ENCODE results near the gene GCLM.
A peak's percentile ranks its signal among the peaks of the same experiment; 100 is the strongest.
"Not testable (repeated sequence)": the region's sequence is repeated elsewhere in the genome, so short reads cannot be mapped to it uniquely, and the experiment has no call there.

Gene GCLM

GRCh38 chr1:93909146-93910050 lies at the start of gene GCLM:
TSS of gene GCLM (minus strand) at chr1:93909430. CDS start at chr1:93909163, 267 bp downstream.
- DNase-seq (ENCODE audit: low spot score) = peak; percentile 98

- DNase-seq (ENCODE audit: low spot score) = no peak
Observed at GRCh38 chr1:93958726-93959100, 49.5 kb upstream of the GCLM start.

DNA sequence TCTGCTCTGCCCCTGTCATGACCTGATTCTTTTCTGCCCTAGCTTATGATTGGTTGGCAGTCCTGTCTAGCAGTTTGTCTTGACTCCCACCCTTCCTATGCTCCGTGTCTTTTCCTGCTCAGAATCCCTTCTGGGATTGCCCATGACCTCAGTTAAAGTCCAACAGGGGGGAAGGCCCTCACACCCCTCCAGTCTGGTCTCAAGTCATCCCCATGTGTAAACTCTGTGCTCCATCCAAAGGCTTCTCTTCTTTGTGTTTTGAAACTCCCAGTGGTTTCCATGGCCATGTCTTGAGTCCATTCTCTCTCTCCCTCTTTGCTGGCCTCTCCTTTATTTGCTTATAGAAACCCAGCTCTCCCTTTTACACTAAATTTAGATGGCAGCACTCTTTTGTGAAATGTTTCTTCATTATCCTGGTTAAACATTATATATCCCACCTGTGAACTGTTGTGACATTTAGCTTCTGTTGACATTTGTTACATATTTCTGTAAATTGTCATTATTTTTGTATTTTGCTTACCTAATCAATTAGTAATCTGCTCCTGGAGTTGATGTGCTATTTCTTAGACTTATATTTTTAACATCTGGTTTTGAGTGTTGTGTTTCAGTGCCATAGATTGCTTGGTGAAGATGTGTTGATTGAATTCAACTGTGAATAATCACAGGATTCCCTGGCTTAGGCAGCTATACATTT lies 48.9 kb upstream of the GCLM start:
- no peak for DNase-seq (ENCODE audit: low spot score)

GRCh38 chr1:93955765-93956164 lies 46.5 kb upstream of the GCLM start:
- DNase-seq (ENCODE audit: low spot score) = no peak

DNA sequence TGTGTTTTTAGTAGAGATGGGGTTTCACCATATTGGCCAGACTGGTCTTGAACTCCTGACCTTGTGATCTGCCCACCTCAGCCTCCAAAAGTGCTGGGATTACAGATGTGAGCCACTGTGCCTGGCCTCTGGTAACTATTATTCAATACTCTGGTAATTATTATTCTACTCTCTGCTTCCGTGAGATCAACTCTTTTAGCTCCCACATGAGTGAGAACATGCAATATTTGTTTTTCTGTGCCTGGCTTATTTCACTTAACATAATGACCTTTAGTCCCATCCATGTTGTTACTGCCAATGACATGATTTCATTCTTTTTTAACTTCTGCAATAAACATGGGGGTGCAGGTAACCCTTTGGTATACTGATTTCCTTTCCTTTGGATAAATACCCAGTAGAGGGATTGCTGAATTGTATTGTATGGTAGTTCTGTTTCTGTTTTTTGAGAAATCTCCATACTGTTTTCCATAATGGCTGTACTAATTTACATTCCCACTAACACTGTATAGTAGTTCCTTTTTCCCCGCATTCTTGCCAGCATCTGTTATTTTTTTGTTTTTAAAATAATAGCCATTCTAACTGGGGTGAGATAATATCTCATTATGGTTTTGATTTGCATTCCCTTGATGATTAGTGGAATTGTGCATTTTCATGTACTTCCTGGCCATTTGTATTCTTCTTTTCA lies 37.9 kb upstream of the GCLM start:
- not testable (repeated sequence) for DNase-seq (ENCODE audit: low spot score)

- no peak for DNase-seq (ENCODE audit: low spot score)
Observed at GRCh38 chr1:93938461-93939145, 29.4 kb upstream of the GCLM start.

DNA sequence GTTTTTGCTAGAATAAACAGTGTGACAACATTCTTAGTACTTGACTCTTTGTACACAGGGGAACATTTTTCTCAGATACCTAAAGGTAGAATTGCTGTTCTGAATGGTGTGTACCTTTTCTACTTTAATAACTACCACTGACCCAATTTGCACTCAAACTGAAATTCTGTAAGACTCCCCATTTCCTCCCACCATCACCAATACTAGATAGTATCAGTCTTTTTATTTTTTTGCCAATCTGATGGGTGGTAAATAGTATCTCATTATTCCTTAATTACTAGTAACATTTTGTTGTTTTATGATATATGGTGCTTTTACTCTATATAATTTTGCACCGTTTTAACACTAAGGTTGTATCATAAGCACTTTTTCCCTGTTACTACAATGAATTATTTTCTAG lies 28.8 kb upstream of the GCLM start:
- DNase-seq (ENCODE audit: low spot score) = no peak

- no peak for DNase-seq (ENCODE audit: low spot score)
Observed at GRCh38 chr1:93925206-93925605, 16.0 kb upstream of the GCLM start.

GRCh38 chr1:93919780-93920179 lies 10.6 kb upstream of the GCLM start:
- no peak for DNase-seq (ENCODE audit: low spot score)

DNA sequence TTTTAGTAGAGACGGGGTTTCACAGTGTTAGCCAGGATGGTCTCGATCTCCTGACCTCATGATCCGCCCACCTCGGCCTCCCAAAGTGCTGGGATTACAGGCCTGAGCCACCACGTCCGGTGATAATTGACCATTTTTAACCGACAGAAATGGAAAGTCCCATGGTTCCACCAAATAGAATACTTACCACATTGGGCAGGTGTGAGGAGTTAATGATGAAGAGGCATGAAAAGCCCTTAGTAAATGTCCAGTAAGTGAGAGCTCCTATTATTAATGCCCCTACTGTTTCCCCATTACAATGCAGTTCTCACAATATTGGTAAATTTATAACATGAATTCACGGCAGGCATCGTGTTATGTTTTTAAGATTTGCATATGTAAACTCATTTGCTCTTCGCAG lies 8.1 kb upstream of the GCLM start:
- DNase-seq (ENCODE audit: low spot score) = no peak

- DNase-seq (ENCODE audit: low spot score) = not testable (repeated sequence)
Observed at GRCh38 chr1:93910880-93911279, 1.6 kb upstream of the GCLM start.

- DNase-seq (ENCODE audit: low spot score) = no peak
Observed at GRCh38 chr1:93910305-93910704, 1.1 kb upstream of the GCLM start.

DNA sequence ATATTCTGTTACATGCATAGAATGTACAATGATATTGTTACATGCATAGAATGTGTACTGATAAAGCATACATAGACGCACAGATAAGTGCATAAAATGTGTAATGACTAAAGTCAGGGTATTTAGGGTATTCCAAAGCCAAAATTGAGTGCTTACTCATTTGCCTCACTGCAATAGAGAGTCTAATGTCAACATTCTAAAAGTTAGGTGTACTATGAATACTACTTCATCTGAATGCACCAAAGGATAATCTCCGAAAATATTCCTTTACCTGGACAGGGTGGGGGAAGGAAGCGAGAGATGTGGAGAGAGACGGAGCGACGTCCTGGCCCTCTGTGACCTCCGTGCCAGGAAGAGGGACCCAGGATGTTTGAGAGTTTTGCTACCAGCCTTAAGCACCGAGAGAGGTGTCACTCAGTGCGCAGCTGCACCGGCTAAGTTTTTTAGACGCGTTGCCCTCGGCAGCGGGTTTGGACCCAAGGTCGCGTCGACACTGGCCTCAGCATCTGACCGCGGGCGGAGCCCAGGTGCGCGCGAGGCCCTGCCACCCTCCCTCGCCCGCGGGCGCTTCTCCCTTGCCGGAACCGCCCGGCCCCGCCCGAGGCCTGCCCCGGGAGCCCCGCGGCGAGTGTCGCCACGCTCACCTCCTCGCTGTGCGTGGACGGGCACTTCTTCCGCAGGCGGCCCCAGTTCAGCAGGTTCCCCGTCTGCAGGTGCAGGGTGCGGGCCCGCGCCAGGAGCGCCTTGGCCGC lies 660 bp downstream of the GCLM start:
- peak; percentile 40 for DNase-seq (ENCODE audit: low spot score)

- DNase-seq (ENCODE audit: low spot score) = peak; percentile 25
Observed at GRCh38 chr1:93907718-93908117, 1.5 kb downstream of the GCLM start.

- no peak for DNase-seq (ENCODE audit: low spot score)
Observed at GRCh38 chr1:93906480-93906879, 2.8 kb downstream of the GCLM start.

DNA sequence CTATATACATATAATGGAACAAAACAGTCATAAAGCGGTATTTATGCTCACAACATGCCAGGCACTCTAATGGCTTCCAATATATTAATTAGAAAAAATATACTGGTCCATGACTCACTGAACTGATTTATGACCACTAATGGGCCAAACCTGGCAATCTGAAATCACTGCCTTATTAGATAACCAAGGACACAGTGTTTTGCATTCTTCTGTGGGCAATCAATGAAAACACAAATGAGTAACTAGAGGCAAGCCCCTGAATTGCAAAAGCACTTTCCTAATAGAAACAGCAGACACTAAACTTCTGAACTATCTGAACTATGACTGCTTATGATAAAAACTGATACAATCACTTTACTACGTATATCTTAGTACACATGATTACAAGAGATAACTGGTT lies 3.5 kb downstream of the GCLM start:
- peak; percentile 35 for DNase-seq (ENCODE audit: low spot score)

DNA sequence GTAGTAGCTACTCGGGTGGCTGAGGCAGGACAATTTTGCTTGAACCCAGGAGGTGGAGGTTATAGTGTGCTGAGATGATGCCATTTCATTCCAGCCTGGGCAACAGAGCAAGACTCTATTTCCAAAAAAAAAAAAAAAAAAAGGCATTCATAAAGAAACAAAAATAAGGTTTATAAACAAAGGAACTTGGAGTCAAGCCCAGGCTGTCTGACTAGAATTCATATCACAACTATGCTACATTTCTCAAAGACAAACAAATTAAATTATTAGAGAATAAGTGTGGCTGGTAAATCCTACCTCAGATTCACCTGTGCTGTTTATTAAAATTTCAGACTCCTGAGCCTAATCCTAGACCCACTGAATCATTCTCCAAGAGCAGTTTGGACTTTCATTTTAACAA lies 4.2 kb downstream of the GCLM start:
- DNase-seq (ENCODE audit: low spot score) = no peak

DNA sequence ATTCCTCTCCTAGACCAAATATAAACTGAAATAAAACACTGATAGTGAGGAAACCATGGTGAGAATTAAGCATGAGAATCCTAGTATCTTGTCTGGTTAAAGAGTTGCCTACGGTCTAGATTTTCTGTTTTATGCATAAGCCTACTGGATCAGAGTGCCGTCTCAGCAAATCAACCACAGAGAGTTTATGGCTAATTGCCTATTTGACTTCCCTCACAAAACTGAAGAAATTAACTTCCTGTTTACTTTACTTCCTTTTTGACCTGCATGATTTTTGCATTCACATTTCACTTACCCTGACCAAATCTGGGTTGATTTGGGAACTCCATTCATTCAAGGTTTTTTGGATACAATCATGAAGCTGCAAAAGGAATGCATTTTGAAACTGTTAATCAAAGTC lies 5.0 kb downstream of the GCLM start:
- DNase-seq (ENCODE audit: low spot score) = no peak

- no peak for DNase-seq (ENCODE audit: low spot score)
Observed at GRCh38 chr1:93900723-93901504, 8.3 kb downstream of the GCLM start.

DNA sequence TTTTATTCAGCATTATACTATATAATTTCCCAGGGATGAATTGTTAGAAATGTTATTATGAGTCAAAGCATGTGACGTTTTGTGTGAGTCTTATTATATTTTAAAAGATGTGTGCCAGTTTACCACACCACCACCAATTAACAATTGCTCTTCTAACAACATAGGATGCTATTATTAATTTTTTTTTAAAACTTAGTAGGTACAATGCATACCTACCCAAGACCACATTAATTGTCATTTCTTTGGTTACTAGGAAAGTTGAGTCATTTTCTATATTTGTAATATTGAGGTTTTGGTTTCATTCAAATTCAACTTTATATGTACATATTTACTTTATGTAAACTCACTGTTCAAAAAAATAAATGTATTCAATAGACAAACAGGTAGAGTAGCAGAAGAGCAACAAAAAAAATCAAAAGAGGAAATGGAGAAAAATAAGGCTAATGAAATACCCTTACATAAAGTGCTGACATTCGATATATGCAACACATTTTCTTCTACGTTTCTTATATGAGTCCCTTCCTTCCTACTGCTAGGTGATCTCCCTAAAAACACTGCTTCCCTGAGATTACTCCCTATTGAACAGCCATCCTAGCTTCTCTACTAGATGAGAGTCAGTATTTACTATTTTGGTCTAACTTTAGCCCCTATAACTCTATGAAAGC lies 9.6 kb downstream of the GCLM start:
- no peak for DNase-seq (ENCODE audit: low spot score)
